SK-N-SH treated with all-trans-retinoic acid at 6 μM for 48 hours (cell line): Measurements from ENCODE around the gene KCNMA1.

Experiments
- ARNTL ChIP-seq: fragments of 450-650 bp; formaldehyde crosslinking; IDR thresholded peaks from 2 replicates; pipeline ENCODE4 v1.5.0; 2020; ENCODE audit warnings: low read depth, mild to moderate bottlenecking, moderate library complexity, borderline replicate concordance
- CREB5 ChIP-seq: fragments of 250-450 bp; sonication (Bioruptor Pico); IDR thresholded peaks from 2 replicates; pipeline ENCODE4 v1.5.1; 2020; ENCODE audit warnings: low read depth, mild to moderate bottlenecking, moderate library complexity
- PATZ1 ChIP-seq: fragments of 250-450 bp; sonication (Bioruptor Pico); IDR thresholded peaks from 2 replicates; pipeline ENCODE4 v1.8.0; 2020; ENCODE audit warnings: mild to moderate bottlenecking, moderate library complexity, borderline replicate concordance
- ZFP30 ChIP-seq: fragments of 450-650 bp; formaldehyde crosslinking; IDR thresholded peaks from 2 replicates; pipeline ENCODE4 v1.5.0; 2022; ENCODE audit warnings: mild to moderate bottlenecking, moderate library complexity
- ZNF565 ChIP-seq: fragments of 450-650 bp; formaldehyde crosslinking; conservative IDR thresholded peaks from 2 replicates; pipeline ENCODE4 v1.5.0; 2020; ENCODE audit warnings: low read depth, mild to moderate bottlenecking, moderate library complexity

GRCh38 chr10:77002872-77003271, 634.7 kb downstream of the KCNMA1 start:
- TF ChIP-seq ARNTL (CRISPR knock-in tag) (no peak), ZNF565 (CRISPR knock-in tag) (no peak), PATZ1 (CRISPR knock-in tag) (no peak), ZFP30 (CRISPR knock-in tag) (no peak), CREB5 (CRISPR knock-in tag) (no peak)
